GM12892 (cell line): ENCODE results near the gene TGDS.

Source experiments
- POLR2A ChIP-seq: IDR thresholded peaks from 2 replicates; pipeline ENCODE4 v1.6.1; 2011; ENCODE audit warnings: low read depth, low read length, control low read depth
- POLR2AphosphoS5 ChIP-seq: IDR thresholded peaks from 2 replicates; pipeline ENCODE4 v1.6.1; 2011; ENCODE audit warnings: low read depth, low read length, control low read depth
- TAF1 ChIP-seq: IDR thresholded peaks from 2 replicates; pipeline ENCODE4 v1.6.1; 2011; ENCODE audit warnings: low read depth, mild to moderate bottlenecking, control low read depth, low read length, borderline replicate concordance

GRCh38 chr13:94595950-94596574, at the start of gene TGDS:
- TF ChIP-seq POLR2A (peak; percentile 99), POLR2AphosphoS5 (peak; percentile 97), TAF1 (peak; percentile 96)
